GM19452 (cell line): ENCODE data around the gene GPATCH2.

Experiments
- ATAC-seq: cut with Tn5 transposase; IDR thresholded peaks from one replicate; pipeline ENCODE4 v1.9.1; 2021; ENCODE audit not compliant: unreplicated experiment

Gene GPATCH2

DNA sequence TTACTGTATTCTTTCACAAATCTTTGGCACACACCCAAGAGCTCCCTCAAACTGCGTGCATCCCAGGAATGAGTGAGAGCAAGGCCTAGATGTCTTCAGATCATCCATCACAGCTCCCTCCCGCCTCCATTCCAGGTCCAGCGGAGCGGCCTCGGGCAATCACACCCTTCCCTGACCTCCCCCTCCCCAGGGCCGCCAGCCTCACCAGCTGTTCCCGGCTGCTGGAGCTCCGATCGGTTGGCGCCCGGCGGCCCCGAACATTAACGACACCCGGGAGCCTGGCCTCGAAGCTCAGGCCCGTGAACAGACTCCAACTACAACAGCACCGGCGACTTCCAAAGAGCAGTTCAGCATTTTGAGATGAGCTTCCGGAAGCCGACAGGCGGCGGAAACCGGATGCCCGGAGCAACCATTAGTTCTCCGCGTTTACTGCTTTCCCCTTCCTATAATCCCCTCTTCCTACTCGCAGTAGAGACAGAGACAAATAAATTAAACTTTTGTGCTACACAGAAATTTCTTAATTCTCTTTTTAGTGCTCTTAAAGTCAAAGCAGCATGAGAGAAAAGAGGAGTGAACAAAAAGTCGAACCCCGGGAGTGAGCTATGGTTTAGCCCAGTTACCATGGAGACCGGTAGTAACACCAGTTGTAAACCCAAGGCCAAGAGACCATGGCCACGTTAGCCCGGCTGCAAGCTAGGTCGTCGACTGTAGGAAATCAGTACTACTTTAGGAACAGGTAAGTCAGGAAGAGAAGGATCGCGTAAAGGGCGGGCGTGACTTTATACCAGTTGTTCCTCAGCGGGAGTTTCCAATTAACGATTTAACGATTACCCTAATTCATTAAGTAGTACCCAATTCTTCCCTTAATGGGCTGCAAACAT is at the start of gene GPATCH2, which contains the start of gene SPATA17:
TSS of gene GPATCH2 (minus strand) at position 380 of the 881 bp plus-strand sequence. CDS start at position 261, 119 bp downstream.
TSS of gene SPATA17 (plus strand) at position 634 of the 881 bp plus-strand sequence. CDS start at position 669, 35 bp downstream.
- ATAC-seq: peak; percentile 99

DNA sequence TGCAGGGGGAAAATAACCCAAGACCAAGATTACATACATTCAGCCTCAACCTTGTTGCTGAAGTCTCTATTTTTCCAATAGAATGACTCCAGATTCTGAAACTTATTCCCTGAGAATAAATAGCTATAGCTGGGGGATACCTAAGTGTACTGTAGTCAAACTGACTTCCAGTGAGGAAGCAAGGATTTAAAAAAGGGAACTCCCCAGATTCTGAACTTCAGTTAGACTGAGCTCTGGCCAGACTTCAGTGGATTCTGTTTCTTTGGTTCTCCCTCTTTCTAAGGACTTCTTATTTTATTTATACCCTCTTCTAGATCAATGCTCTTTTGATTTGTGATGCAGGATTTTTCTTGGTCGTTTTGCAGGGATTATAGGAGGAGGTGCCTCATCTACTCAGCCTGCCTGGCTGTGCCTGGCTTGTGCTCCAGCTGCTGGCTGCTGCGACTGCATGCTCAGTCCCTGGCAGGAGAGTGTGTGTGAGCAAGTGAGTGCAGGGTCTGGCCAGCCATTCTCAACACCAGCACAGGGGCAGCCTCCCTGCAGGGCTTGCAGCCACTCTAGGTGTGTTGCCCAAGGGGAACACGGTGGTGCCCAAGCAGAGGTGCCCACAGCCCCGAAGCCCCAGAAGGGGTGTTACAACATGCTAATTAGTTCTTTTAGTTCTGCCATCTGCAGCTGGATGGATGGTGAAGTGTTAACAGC is 43.3 kb upstream of the GPATCH2 start:
- ATAC-seq: no peak

DNA sequence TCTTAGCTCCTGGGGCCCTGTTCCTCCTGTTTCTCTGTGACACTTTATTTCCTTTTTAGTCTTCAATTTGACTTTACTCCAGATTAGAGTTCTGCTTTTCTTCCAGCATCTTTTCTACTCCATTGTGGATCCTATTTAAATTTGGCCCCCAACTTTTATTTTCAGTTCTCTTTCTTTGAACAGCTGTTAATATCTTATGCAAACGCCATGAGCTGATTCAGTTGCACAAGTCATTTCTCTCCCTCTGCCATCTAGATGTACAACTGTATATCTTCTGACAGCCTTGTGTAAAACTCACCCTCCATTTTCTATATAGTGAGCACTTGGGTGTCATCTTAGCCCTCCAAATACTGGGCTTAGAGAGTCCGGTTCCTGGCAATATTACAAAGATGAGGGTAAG is 42.5 kb upstream of the GPATCH2 start:
- ATAC-seq: no peak

DNA sequence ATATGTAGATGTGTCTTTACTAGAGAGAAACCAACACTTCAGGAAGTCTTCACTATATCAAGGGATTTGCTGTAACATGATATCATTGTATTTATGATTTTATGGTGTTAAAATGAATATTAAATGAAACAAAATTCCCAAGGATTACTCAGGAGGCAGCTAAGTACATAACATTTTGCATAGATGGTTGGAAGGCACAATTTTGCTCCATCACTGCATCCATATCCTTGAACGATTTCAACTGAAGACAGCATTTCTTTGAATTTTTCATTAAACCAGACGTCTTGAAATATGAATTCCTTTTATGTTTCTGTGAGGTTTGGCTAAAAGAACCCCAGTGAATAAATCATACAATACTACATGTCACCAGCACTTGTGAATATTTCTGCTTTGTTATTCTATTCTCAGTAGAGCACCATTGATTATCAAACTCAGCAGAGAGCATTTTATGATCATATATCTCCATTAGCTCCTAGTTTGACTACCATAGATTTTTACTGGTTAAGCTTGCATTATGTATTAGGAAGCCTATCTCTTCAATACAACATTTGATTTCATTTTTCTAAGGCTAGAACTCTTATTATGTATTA is 37.6 kb upstream of the GPATCH2 start:
- ATAC-seq: no peak

DNA sequence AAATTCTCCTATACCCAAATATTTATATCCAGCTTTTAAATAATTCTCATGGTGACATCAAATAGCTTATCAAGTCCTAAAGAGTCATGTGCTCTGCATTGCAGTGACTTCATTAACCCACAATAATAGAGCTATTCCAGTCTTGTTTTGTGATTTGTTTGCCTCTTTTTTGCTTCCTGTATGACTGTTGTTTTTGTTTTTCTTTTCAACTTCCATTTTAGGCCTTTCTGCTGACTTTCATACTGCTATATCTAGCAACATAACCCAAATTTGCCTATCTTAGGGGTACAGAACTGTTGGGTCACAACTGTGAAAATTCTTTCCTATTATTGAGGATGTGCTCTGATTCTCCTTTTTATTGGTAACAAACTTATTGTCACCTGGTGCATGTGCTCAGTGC is 30.5 kb upstream of the GPATCH2 start:
- ATAC-seq: no peak

DNA sequence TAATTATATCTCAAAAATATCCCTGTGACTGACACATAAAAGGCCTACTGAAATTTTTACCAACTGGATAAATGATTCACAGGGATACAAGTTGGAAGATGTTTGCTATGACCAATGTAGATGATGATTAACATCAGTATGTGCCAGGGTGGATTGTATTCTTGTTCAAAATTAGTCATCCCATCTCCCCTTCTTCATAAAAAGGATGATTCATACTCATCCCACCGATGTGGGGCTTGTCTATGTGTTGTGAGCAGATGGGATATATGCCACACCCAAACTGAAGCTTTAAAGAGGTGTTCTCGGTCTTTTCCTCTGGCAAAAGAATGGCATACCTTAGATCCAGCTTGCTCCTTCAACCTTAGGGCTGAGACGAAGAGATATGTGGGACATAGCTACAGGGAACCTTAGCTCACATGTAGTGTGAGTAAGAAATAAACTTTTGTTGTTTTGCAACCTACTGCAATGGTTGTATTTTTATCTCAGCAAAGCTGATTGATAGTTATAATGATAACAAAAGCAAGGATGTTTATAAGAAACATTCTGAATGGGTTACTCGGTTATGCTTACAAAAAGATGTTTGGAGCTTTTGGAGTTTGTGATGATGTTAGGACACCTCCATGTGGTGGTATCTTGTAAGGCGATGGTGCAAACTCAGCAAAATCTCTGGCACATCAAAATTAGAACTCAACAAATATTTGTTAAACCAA is 29.6 kb upstream of the GPATCH2 start:
- peak; percentile 67 for ATAC-seq

DNA sequence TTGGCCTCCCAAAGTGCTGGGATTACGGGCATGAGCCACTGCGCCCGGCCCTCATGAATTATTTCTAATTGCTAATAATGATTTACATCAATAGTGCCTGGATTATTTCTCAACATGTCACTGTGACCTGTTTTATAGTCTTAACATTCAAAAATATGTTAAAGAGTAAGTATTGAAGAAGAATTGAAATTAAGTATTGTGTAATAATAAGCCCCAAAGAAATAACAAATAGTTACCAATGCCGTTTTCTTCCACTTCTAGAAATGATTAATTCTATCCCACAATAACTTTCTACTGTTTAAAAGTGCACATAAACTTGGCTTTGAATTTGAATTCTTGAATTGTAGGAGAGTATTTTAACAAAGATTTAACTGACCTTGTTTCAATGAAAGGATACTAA is 19.8 kb upstream of the GPATCH2 start:
- ATAC-seq: no peak

DNA sequence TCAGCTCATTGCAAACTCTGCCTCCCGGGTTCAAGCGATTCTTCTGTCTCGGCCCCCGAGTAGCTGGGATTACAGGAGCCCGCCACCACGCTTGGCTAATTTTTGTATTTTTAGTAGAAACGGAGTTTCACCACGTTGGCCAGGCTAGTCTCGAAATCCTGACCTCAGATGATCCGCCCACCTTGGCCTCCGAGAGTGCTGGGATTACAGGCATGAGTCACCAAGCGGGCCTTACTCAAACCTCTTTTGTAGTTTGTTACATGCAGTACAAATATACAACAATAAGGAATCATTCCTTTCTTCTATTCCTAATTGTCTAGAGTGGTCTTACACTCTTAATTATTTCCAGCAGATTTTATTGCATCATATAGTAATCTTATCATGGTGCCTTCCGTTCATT is 16.9 kb upstream of the GPATCH2 start:
- ATAC-seq: no peak

DNA sequence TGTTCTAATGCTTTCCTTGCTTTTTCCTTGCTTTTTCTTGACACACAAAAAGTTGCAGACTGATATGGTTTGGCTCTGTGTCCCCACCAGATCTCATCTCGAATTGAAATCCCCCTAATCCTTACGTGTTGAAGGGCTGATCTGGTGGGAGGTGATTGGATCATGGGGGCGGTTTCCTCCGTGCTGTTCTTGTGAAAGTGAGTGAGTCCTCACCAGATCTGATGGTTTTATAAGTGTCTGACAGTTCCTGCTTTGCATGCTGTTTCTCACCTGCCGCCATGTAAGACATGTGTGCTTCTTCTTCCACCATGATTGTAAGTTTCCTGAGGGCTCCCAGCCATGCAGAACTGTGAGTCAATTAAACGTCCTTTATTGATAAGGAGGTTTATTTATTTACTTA is 11.6 kb upstream of the GPATCH2 start:
- ATAC-seq: no peak

DNA sequence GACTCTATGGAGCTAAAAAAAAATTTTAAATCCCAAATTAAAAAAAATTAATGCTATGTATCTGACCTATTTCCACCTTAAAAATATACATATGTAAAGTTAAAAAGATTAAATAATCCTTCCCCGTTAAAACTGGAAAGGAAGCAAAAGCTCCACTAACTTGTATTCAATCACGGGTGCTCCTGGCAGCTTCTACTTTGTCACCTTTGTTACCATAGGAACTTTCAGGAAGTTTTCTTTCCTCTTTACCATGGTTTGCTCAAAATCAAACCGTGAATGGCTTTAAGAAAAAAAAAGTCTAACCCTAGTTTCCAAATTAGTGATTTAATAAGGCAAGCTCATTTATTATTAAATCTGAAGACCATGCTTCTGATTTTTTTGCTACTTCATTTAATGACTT is 3.5 kb downstream of the GPATCH2 start:
- no peak for ATAC-seq

DNA sequence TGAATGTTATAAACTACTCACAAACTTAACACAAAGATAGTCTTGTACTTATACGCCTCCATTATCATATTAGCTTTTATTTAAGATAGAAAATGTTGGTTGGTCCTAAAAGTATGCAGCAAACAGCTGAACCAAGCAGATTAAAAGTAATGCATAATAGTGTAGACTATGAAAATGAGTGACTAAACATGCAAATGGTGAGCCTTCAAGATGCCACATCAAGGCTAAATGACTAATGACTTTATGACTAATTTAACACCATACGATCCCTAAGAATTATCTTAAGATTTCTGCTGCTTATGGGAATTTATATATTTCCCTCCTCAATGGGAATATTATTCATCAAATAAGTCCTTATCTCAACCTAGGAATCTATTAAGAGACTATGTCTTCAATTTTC is 4.6 kb downstream of the GPATCH2 start:
- no peak for ATAC-seq

DNA sequence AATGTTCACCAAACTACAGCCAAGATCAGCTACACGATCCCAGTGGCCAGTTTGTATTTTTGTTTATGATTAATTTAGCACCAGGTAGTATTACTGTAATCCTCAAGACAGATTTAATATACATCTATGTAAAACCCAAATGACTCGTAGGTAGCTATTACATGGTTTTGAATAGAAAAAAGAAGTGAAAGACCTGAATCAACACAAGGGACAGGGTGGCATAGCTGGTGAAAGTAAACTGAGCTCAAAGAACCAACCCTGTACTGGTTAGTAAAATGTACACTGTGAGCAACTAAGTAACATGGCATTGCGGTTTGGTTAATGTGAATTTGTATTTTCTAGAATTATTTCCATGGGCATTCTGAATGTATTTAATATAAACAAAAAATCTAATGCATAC is 8.8 kb downstream of the GPATCH2 start:
- no peak for ATAC-seq

DNA sequence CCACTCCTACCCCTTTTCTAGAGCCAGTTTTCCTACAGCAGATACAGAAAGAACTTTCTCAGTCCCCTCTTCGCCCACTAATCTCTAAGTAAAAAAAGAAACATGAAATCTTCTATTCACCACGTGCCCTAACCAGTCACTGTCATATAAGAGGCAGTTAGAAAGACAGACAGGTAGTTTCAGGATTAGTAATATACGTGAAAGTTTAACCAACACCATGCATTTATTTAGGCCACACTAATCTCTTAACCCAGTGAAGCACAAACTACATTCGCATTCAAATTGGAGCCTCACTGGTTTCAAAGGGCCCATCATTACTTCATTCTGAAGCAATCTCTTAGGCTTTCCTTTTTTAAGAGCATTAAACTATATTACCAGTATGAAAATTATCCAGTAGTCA is 10.1 kb downstream of the GPATCH2 start:
- peak; percentile 100 for ATAC-seq

DNA sequence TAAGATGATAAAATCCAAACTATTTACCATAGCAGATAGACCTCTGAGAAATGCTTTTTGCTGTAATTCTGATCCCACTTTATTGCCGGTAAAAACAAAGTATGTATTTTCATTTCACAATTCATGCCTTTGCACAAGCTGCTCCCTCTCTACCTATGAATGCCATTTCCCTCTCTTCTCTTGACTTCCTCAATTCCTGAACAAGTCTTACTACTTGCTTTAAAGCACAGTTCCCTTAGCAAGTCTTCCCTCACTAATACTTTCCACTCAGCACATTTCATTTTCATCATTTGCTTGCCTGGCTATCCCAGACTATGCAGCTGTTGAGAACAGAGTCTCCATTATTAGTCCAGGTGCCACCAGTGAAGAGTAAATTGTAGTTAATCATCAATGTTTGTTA is 13.8 kb downstream of the GPATCH2 start:
- no peak for ATAC-seq

DNA sequence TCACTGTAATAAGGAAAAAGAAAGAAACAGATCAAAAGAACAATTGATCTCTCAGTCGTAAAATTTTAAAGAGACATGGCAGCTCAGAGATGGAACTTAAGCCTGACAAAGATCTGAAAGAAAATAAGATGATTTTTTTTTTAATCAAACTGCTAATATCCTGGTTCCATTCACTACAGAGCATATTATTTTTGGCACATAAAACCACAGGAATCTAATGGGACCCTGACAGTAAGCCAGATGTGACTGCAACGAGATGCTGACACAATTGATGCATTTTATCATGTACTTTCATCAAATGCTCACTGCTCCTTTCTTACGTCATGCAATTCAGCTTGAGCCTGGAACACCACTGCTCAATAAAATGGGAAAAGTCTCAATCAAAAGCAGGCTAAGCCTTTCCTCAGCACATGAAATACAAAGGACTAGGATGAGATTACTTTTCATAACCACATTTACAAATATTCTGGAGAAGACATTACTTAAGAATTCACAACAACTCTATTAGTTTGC is 16.6 kb downstream of the GPATCH2 start:
- ATAC-seq: no peak

DNA sequence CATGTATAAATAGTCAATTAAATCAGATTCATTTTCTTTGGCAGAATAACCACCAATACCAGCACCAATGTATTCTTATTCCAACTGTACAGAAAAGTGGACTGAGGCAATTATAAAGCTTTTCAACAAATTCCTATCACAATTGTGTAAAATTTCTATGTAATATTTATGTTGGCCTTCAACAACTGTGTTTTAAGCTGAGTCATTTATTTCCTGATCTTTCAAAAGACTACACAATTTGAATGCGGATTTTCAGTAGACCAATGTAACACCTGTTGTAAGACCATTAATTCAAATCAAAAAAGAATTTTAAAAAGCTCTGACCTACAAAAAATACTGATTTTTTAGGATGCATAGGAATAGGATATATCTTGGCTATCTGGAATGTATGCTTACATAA is 25.5 kb downstream of the GPATCH2 start:
- ATAC-seq: no peak

DNA sequence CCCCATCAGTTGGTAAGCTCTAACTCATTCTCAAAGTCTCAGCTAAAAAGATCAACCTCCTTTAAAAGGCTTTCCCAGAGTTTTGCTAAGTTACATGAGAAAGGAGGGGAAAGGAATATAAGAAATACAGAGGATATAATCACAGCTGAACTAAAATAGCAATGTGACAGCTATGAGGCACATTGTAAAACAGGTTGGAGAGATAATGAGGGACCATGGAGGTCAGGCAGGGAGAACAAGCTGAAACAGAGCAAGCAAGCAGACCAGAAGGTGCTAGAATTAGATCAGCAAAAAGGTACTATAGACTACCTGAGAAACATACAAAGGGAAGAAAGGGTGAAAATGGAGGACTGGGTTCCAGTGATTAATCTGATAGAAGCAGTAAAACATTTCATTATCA is 28.5 kb downstream of the GPATCH2 start:
- ATAC-seq: no peak

DNA sequence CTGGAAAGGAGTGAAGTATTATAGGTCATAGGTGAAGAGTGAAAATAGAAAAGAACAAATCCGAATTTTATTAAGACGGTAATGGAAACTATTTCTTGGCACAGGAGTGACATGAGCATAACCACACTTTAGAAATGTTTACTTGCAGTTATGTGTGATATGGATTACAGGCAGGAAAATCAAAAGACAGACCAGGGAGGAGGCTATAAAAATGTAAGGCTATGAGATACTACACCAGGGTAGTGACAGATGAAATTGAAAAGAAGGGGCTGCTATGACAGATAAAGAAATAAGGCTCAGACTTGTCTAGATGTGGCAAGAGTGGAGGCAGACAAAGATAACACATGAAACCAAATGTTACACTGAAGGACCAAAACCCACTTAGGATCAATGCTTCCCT is 31.7 kb downstream of the GPATCH2 start:
- ATAC-seq: no peak

DNA sequence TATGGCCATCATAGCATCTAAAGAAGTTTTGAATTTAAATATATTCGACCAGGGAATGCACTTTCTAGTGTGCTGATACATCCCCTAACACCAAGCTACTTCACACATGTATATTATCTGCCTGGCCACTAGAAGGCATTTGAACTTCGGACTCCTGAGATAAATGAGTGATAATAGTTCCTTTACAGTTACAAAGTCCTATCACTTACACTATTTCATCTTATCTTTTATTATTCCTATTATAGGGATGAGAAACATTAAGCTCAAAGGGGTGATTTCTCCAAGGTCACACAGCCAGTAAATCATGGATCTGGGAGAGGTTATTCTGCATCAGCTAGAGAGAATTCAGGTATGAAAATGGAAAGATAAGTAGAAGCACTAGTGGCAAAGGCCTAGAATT is 40.3 kb downstream of the GPATCH2 start:
- no peak for ATAC-seq

DNA sequence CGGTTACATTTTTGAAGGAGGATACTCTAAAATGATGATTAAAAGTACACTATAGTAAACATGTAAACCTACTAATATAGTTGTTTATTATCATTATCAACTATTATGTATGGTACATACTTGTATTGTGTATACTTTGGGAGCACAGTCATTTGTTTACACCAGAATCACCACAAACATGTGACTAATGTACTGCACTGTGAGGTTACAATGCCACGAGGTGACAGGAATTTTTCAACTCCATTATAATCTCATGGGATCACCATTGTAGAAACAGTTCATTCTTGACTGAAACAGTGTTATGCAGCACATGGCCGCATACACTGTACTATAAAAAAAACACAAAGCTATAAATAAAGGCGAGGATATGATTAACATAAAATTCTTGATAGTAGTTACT is 44.3 kb downstream of the GPATCH2 start:
- no peak for ATAC-seq

DNA sequence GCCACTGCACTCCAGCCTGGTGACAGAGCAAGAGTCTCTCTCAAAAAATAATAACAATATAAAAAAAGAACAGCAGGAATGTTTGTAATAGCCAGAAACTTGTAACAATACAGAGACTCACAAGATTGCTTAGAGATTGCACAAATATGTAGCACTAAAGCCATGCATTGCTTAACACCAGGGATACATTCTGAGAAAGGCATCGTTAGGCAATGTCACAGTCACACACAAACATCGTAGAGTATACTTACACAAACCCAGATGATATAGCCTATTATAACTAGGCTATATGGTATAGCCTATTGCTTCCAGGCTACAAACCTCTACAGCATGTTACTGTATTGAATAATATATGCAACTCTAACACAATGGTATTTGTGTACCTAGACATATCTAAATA is 45.3 kb downstream of the GPATCH2 start:
- no peak for ATAC-seq
